ENCODE measurements around the gene THSD4. TPM values are rescaled to one million over a fixed set of nuclear protein-coding genes. Genes with fewer than 3 reads are reported as not detected.
A peak's percentile ranks its signal among the peaks of the same experiment; 100 is the strongest.

The THSD4 gene
- total and polyA plus RNA-seq, 9 of the 15 experiments (the other 6 are each of a cell fraction or from before 2014, with no cell fraction given): 0.04 TPM; not detected in 5

DNA sequence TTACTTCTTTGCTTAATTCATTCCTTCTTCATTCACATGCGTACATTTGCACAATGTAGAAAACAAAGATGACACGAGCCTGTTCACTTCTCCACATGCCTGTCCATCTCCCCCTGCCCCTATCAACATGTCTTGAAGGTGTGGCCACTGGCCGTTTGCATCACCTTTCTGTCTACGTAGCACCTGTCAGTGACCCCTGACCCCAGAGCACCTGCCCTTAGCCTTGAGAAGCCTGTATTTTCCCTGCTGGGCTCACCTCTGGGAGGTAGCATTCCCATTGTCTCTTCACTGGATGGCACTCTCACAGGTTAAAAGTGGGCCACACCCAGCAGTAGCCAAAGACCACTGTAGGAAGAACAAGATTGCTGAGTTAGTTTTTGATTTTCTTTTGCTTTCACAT is 234.1 kb downstream of the THSD4 start (continued):
- TF ChIP-seq CEBPG (CRISPR knock-in tag; IDR thresholded peaks at IDR 0.05): no peak
- no peak for TF ChIP-seq CEBPG (tag; conservative IDR thresholded peaks at IDR 0.05 in 1 of 2, IDR thresholded peaks at IDR 0.05 in 1 of 2)

DNA sequence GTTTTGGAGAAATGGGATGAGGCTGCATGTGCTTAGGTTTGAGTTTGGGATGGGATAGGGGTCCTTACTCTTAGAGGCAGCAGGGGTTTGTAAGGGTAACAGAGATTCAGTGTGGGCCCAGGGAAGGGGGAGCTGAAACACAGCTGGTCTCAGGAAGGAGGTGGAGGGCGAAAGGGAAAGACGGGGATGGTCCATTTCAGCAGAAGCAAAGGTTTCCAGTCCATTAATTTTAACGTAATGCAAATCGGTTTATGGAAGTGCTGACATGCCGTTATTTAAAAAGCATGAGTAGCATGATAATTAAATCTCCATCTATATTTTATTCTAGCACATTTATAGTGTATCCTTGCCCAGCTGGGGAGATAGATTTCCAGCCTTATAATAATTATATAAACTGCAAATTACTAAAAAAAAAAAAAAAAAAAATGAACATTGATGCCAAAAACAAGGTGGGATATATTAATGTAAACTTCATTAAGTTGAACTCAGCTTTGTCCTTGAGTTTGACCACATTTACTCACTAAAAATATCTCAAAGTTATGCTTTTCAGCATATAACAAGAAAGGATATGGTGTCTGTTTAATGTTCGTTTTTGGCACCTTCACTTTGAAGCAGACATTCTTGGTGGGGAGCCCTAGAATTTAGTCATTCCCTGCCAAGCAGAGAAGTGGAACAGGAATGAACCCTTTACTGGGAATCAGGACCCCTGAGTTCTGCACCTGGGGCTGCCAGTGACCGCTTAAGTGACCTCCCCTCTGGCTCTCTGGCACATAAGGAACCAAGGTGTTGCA is 234.7 kb downstream of the THSD4 start:
- H3K4me1 ChIP-seq (replicated peaks in 1 of 2; ENCODE audit: control insufficient read depth in 2 of 2, insufficient read depth in 2 of 2, low read length in 2 of 2): no peaks in the 10 kb centered on the region
- TF ChIP-seq, protein P1, sequence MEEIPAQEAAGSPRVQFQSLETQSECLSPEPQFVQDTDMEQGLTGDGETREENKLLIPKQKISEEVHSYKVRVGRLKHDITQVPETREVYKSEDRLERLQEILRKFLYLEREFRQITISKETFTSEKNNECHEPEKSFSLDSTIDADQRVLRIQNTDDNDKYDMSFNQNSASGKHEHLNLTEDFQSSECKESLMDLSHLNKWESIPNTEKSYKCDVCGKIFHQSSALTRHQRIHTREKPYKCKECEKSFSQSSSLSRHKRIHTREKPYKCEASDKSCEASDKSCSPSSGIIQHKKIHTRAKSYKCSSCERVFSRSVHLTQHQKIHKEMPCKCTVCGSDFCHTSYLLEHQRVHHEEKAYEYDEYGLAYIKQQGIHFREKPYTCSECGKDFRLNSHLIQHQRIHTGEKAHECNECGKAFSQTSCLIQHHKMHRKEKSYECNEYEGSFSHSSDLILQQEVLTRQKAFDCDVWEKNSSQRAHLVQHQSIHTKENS (CRISPR knock-in tag; IDR thresholded peaks at IDR 0.05): no peak
- TF ChIP-seq MTA2 (IDR thresholded peaks at IDR 0.05; ENCODE audit: low read depth) (no peak), ZNF316 (IDR thresholded peaks at IDR 0.05) (peak; percentile 25; the same call in 1 of the 2 replicates), TAF9B (IDR thresholded peaks at IDR 0.05; ENCODE audit: partially characterized antibody) (no peak), PHF21A (IDR thresholded peaks at IDR 0.05; ENCODE audit: borderline replicate concordance, low read depth) (no peak)
- TF ChIP-seq, protein P2, sequence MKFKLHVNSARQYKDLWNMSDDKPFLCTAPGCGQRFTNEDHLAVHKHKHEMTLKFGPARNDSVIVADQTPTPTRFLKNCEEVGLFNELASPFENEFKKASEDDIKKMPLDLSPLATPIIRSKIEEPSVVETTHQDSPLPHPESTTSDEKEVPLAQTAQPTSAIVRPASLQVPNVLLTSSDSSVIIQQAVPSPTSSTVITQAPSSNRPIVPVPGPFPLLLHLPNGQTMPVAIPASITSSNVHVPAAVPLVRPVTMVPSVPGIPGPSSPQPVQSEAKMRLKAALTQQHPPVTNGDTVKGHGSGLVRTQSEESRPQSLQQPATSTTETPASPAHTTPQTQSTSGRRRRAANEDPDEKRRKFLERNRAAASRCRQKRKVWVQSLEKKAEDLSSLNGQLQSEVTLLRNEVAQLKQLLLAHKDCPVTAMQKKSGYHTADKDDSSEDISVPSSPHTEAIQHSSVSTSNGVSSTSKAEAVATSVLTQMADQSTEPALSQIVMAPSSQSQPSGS (CRISPR knock-in tag; IDR thresholded peaks at IDR 0.05): no peak
- H3K9ac ChIP-seq (ENCODE audit: insufficient read depth in 1 of 2, low read depth in 2 of 2, low read length in 2 of 2): no peak overlapping the region
- no peak overlapping the region for H3K4me3 ChIP-seq
- no peak for DNase-seq (ENCODE audit: extremely low read depth in 1 of 4, low spot score in 3 of 4)
- H3K27me3 ChIP-seq (ENCODE audit: control insufficient read depth in 2 of 2, insufficient read depth in 2 of 2, low read length in 2 of 2): peaks cover 4 to 5% of the 10 kb centered on the region in 2 experiments; a peak in 2 of 5 replicates
- no peak overlapping the region for H3K4me2 ChIP-seq (ENCODE audit: insufficient read depth, low read length)
- H3K9me1 ChIP-seq (ENCODE audit: control insufficient read depth, insufficient read depth, low read length): no peaks in the 10 kb centered on the region
- no peak for ATAC-seq
- H3K79me2 ChIP-seq (ENCODE audit: control insufficient read depth, insufficient read depth, low read length): no peaks in the 10 kb centered on the region
- no peaks in the 10 kb centered on the region for H4K20me1 ChIP-seq (replicated peaks; ENCODE audit: control insufficient read depth, insufficient read depth, low read length)
- intact Hi-C loops (cut with micrococcal nuclease) (no loop called here), in situ Hi-C loops (cut with MboI) (no loop called here)
- BruUV-seq (replicated peaks): no TSS peak
- H3K9me3 ChIP-seq (replicated peaks; ENCODE audit: control insufficient read depth, insufficient read depth, low read depth, low read length): no peaks in the 10 kb centered on the region
- no peak for FAIRE-seq
- H3K27ac ChIP-seq (ENCODE audit: extremely low read depth, low read depth, low read length): no peak overlapping the region
- POLR2A ChIA-PET: no interaction called here
- H3K36me3 ChIP-seq (ENCODE audit: control insufficient read depth, insufficient read depth, low read length): no peaks in the 10 kb centered on the region
- H2AFZ ChIP-seq (ENCODE audit: low read depth, low read length): no peak overlapping the region
- 0% methylated on average over 7 of the region's 7 CpGs for WGBS (ENCODE audit: insufficient coverage, low coverage, missing lambda C conversion rate)
- CTCF ChIA-PET (ENCODE audit: low intra/inter-chr PET ratio): no interaction called here
